Stimulated activated CD8-positive, alpha-beta memory T cell treated with anti-CD3 and anti-CD28 coated beads, Interleukin-12 subunit alpha, Interleukin-12 subunit beta, amount 100 ng/mL, for 24 hours (primary cell): ENCODE measurements around the gene HOXB3.

Experiments
- DNase-seq: peaks from one replicate; pipeline ENCODE4 v3.0.0-alpha.2; 2020; ENCODE audit errors: extremely low read depth

The HOXB3 gene

GRCh38 chr17:48586355-48587258, 3.4 kb downstream of the HOXB3 start:
- DNase-seq, result no peak

GRCh38 chr17:48584223-48584741, 5.8 kb downstream of the HOXB3 start:
- no peak for DNase-seq

- no peak for DNase-seq
Measured at GRCh38 chr17:48583708-48584222, 6.3 kb downstream of the HOXB3 start.

GRCh38 chr17:48582750-48583069, 7.3 kb downstream of the HOXB3 start:
- no peak for DNase-seq

GRCh38 chr17:48579760-48580554, 10.1 kb downstream of the HOXB3 start:
- no peak for DNase-seq

GRCh38 chr17:48579471-48579759, 10.6 kb downstream of the HOXB3 start:
- no peak for DNase-seq

- no peak for DNase-seq
Measured at GRCh38 chr17:48578616-48579470, 11.2 kb downstream of the HOXB3 start.

GRCh38 chr17:48577946-48578615, 12.0 kb downstream of the HOXB3 start, which contains the start of gene HOXB4:
Gene HOXB4 (minus strand): TSS chr17:48578350. CDS start chr17:48578319, 31 bp downstream.
- no peak for DNase-seq

- DNase-seq, result no peak
Measured at GRCh38 chr17:48577330-48577945, 12.6 kb downstream of the HOXB3 start.

GRCh38 chr17:48576479-48577309, 13.3 kb downstream of the HOXB3 start:
- no peak for DNase-seq

GRCh38 chr17:48575673-48576478, 14.2 kb downstream of the HOXB3 start:
- DNase-seq, result no peak

- no peak for DNase-seq
Measured at GRCh38 chr17:48575066-48575582, 14.9 kb downstream of the HOXB3 start.

GRCh38 chr17:48574505-48575065, 15.5 kb downstream of the HOXB3 start:
- no peak for DNase-seq

GRCh38 chr17:48571826-48572417, 18.1 kb downstream of the HOXB3 start:
- no peak for DNase-seq

GRCh38 chr17:48571024-48571818, 18.8 kb downstream of the HOXB3 start:
- DNase-seq, result no peak

- DNase-seq, result no peak
Measured at GRCh38 chr17:48570325-48571023, 19.6 kb downstream of the HOXB3 start.
